SH-SY5Y (cell line): ENCODE measurements around the gene SLC8A3.

Experiments
- GATA2 ChIP-seq: IDR thresholded peaks from 2 replicates; pipeline ENCODE4 v1.6.1; 2011; ENCODE audit warnings: mild to moderate bottlenecking, low read depth, low read length
- GATA3 ChIP-seq: IDR thresholded peaks from 2 replicates; pipeline ENCODE4 v1.6.1; 2011; ENCODE audit warnings: low read depth, mild to moderate bottlenecking, low read length, moderate library complexity

DNA sequence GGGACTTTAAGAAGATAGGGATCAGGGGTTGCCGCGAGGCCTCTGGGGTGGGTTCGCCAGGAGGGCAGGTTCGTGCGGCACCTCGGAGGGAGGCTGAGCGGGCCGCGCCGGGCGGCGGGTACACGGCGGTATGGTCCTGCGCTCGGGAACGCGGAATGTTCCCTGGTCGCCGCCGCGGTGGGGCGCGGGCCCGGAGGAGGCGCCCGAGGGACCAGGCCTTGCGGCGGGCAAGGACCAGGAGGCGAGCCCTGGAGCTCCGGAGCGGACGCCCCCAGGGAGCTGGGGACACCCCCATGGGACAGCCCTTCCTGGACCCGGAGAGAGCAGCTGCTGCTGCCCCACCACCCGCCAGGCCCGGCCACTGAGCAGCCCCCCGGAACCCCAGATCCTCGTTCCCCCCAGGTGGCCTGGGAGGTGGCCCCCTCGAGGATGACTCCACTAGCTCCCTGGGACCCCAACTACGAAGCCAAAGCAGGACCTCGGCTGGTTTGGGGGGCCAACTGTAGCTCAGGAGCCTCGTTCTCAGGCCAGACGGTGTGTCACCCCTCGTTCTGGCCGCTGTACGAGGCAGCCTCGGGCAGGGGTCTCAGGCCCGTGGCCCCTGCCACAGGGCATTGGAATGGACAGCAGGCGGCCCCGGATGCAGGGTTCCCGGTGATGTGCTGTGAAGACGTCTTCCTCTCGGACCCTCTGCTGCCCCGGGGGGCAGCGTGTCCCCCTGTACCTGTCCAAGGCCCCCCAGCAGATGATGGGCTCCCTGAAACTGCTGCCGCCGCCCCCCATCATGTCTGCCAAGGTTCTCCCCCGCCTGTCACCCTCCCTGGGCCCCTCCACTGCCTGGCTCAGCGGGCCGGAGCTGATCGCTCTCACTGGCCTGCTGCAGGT is 45.6 kb upstream of the SLC8A3 start:
- TF ChIP-seq GATA2 (no peak), GATA3 (no peak)
